HEK293 (cell line): Measurements from ENCODE around the gene RBM14.
A peak's percentile ranks its signal among the peaks of the same experiment; 100 is the strongest.

Source experiments
- CTCF ChIA-PET: fragments of 350-600 bp; formaldehyde crosslinking; extraction: SDS; loops from one replicate; lab custom pipeline; 2021; ENCODE audit warnings: antibody characterized with exemption; lab: Yijun Ruan, JAX
- POLR2A ChIA-PET: fragments of 300-600 bp; formaldehyde crosslinking; extraction: SDS; loops from one replicate; lab custom pipeline; 2020; ENCODE audit warnings: antibody characterized with exemption, inconsistent platforms; lab: Yijun Ruan, JAX
- H3K27ac ChIP-seq: fragments of 200-500 bp; sonication (Bioruptor generic); 2 replicates; pipeline ENCODE4 v1.5.1; 2014; ENCODE audit warnings: low read depth, low read length, control low read depth, inconsistent platforms; ENCODE audit errors: extremely low read depth
- H3K36me3 ChIP-seq, 2 experiments: fragments of 200-500 bp in 1 of 2; sonication (Bioruptor generic) in 1 of 2; 1 replicate in 1 of 2; 2 replicates in 1 of 2; pipeline ENCODE4 v1.5.1; 2014 to 2017; ENCODE audit warnings: inconsistent platforms in 2 of 2, low read length in 2 of 2; ENCODE audit not compliant: control insufficient read depth in 2 of 2, insufficient read depth in 1 of 2
- H3K4me1 ChIP-seq: fragments of 200-500 bp; sonication (Bioruptor generic); 2 replicates; pipeline ENCODE4 v1.5.1; 2014; ENCODE audit warnings: mild to moderate bottlenecking, low read length, inconsistent platforms; ENCODE audit not compliant: control insufficient read depth, insufficient read depth
- H3K4me3 ChIP-seq: 2 replicates; pipeline ENCODE4 v1.5.1; 2011; ENCODE audit warnings: low read depth, mild to moderate bottlenecking, control low read depth, low read length, moderate library complexity
- H3K9me3 ChIP-seq: fragments of 200-500 bp; sonication (Bioruptor generic); 2 replicates; pipeline ENCODE4 v1.5.1; 2014; ENCODE audit warnings: low read depth, low read length, inconsistent platforms; ENCODE audit not compliant: control insufficient read depth, insufficient read depth
- EGR2 ChIP-seq: fragments of 450-650 bp; formaldehyde crosslinking; IDR thresholded peaks from 2 replicates; pipeline ENCODE4 v1.5.1; 2016; ENCODE audit warnings: low read depth, missing biosample characterization, missing genetic modification characterization
- KLF7 ChIP-seq: fragments of 450-650 bp; formaldehyde crosslinking; IDR thresholded peaks from 2 replicates; pipeline ENCODE4 v1.5.1; 2016; ENCODE audit warnings: missing biosample characterization, missing genetic modification characterization, borderline replicate concordance
- MEIS1 ChIP-seq: sonication (generic); formaldehyde crosslinking; IDR thresholded peaks from 2 replicates; pipeline ENCODE4 v1.8.1; 2022; ENCODE audit warnings: missing genetic modification reagents, mild to moderate bottlenecking, borderline replicate concordance
- RBAK ChIP-seq: fragments of 450-650 bp; formaldehyde crosslinking; IDR thresholded peaks from 2 replicates; pipeline ENCODE4 v1.5.1; 2016; ENCODE audit warnings: missing biosample characterization, missing genetic modification characterization
- WT1 ChIP-seq: fragments of 450-650 bp; formaldehyde crosslinking; IDR thresholded peaks from 2 replicates; pipeline ENCODE4 v1.5.1; 2016; ENCODE audit warnings: missing biosample characterization, missing genetic modification characterization
- ZFHX2 ChIP-seq: fragments of 450-650 bp; formaldehyde crosslinking; conservative IDR thresholded peaks from 2 replicates; pipeline ENCODE4 v1.5.1; 2016; ENCODE audit warnings: missing biosample characterization, missing genetic modification characterization
- ZNF155 ChIP-seq: fragments of 450-650 bp; formaldehyde crosslinking; IDR thresholded peaks from 2 replicates; pipeline ENCODE4 v1.5.1; 2016; ENCODE audit warnings: missing biosample characterization, missing genetic modification characterization
- ZNF2 ChIP-seq: fragments of 450-650 bp; formaldehyde crosslinking; IDR thresholded peaks from 2 replicates; pipeline ENCODE4 v1.5.1; 2016; ENCODE audit warnings: missing biosample characterization, missing genetic modification characterization
- ZNF354C ChIP-seq: fragments of 450-650 bp; formaldehyde crosslinking; IDR thresholded peaks from 2 replicates; pipeline ENCODE4 v1.5.1; 2016; ENCODE audit warnings: missing biosample characterization, missing genetic modification characterization, low read depth, borderline replicate concordance
- ZNF391 ChIP-seq: fragments of 450-650 bp; formaldehyde crosslinking; IDR thresholded peaks from 2 replicates; pipeline ENCODE4 v1.5.1; 2016; ENCODE audit warnings: low read depth, missing biosample characterization, missing genetic modification characterization, borderline replicate concordance
- ZNF416 ChIP-seq: fragments of 450-650 bp; formaldehyde crosslinking; IDR thresholded peaks from 2 replicates; pipeline ENCODE4 v1.5.1; 2016; ENCODE audit warnings: missing biosample characterization, missing genetic modification characterization
- ZNF473 ChIP-seq: fragments of 450-650 bp; formaldehyde crosslinking; IDR thresholded peaks from 2 replicates; pipeline ENCODE4 v1.5.1; 2017; ENCODE audit warnings: missing biosample characterization, missing genetic modification characterization
- ZNF501 ChIP-seq: fragments of 450-650 bp; formaldehyde crosslinking; IDR thresholded peaks from 2 replicates; pipeline ENCODE4 v1.5.1; 2016; ENCODE audit warnings: missing biosample characterization, missing genetic modification characterization
- ZNF518A ChIP-seq: fragments of 450-650 bp; formaldehyde crosslinking; conservative IDR thresholded peaks from 2 replicates; pipeline ENCODE4 v1.5.1; 2016; ENCODE audit warnings: low read depth, missing biosample characterization, missing genetic modification characterization
- ZNF707 ChIP-seq: fragments of 450-650 bp; formaldehyde crosslinking; IDR thresholded peaks from 2 replicates; pipeline ENCODE4 v1.5.1; 2016; ENCODE audit warnings: missing biosample characterization, missing genetic modification characterization
- ZNF791 ChIP-seq: fragments of 450-650 bp; formaldehyde crosslinking; IDR thresholded peaks from 2 replicates; pipeline ENCODE4 v1.5.1; 2016; ENCODE audit warnings: missing biosample characterization, missing genetic modification characterization
- ZNF843 ChIP-seq: fragments of 450-650 bp; formaldehyde crosslinking; IDR thresholded peaks from 2 replicates; pipeline ENCODE4 v1.5.1; 2016; ENCODE audit warnings: missing biosample characterization, missing genetic modification characterization
- ZSCAN23 ChIP-seq: fragments of 450-650 bp; formaldehyde crosslinking; IDR thresholded peaks from 2 replicates; pipeline ENCODE4 v1.5.1; 2016; ENCODE audit warnings: missing biosample characterization, missing genetic modification characterization

Gene RBM14

DNA sequence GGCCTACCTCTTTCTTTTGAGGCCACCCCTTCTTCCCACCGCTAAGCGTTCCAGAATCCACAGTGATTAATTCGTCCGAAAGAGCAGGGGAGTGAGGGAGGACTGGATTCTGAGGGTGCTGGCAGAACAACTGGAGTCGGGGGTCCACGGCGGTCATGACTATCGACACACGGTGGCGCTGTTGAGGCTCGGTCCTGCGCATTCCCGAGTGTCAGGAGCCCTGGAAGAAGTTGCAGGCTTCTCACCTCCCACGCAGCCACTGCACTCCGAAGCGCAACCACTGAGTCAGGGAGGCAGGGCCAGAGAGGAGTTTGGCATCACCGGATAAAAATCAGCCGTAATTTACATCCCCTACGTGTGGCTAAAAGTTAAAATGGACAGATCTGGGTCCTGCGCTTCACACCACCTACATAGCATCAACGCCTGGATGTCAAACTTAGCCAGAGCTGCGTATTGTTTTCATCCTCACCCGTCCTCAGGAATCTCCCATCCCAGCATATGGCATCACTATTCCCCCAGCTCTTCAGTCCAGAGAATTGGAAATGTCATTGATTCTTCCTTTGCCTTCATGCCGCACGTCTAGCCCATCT, 37.3 kb upstream of the RBM14 start (continued):
- peak; percentile 85 for TF ChIP-seq ZNF2 (tag by site-specific recombination)
- no peak for TF ChIP-seq ZSCAN23
- no peak for TF ChIP-seq ZNF473
- no peak for TF ChIP-seq WT1
- no peak for TF ChIP-seq ZNF843 (tag by site-specific recombination)

GRCh38 chr11:66580803-66581202, 35.6 kb upstream of the RBM14 start:
- CTCF ChIA-PET: interaction anchor here (1.0 to 6.0 kb wide), 3 partner anchors 10 to 99 kb away, joined by 4 to 81 read pairs (median 49); partner anchors contain the start of genes CCDC87, CCS, RBM4 and RBM4B
- peak; percentile 87 for TF ChIP-seq EGR2 (tag by site-specific recombination)
- TF ChIP-seq ZNF501: no peak
- peak; percentile 86 for TF ChIP-seq ZFHX2 (tag by site-specific recombination)
- Histone ChIP-seq H3K4me1 (no peaks in the 10 kb centered on the region), H3K4me3 (no peak overlapping the region), H3K9me3 (no peaks in the 10 kb centered on the region), H3K36me3 (no peaks in the 10 kb centered on the region), H3K27ac (no peak overlapping the region)
- POLR2A ChIA-PET: interaction anchor here (0.9 kb wide), 1 partner anchor 98 kb away, joined by 3 read pairs; no protein-coding TSS in a partner anchor

- no peak for TF ChIP-seq ZNF354C (tag by site-specific recombination)
- TF ChIP-seq ZNF518A (tag by site-specific recombination): no peak
- TF ChIP-seq MEIS1 (CRISPR knock-in tag): no peak
- TF ChIP-seq ZNF155 (tag by site-specific recombination): no peak
- TF ChIP-seq KLF7 (tag by site-specific recombination): no peak
- TF ChIP-seq ZNF707: no peak
- no peak for TF ChIP-seq ZNF391 (tag by site-specific recombination)
- TF ChIP-seq ZNF791 (tag by site-specific recombination): no peak
- no peak for TF ChIP-seq RBAK
- TF ChIP-seq ZNF416 (tag by site-specific recombination): no peak
- no peak overlapping the region for H3K27ac ChIP-seq
- H3K9me3 ChIP-seq: no peaks in the 10 kb centered on the region
- ChIA-PET POLR2A (interaction anchor here (0.7 to 0.9 kb wide), 2 partner anchors 66 to 97 kb away, joined by 3 read pairs; no protein-coding TSS in a partner anchor), CTCF (interaction anchor here (1.0 to 6.0 kb wide), 3 partner anchors 10 to 98 kb away, joined by 4 to 81 read pairs (median 49); partner anchors contain the start of genes CCDC87, CCS, RBM4 and RBM4B)
- no peaks in the 10 kb centered on the region for H3K4me1 ChIP-seq
- H3K4me3 ChIP-seq: no peak overlapping the region
- no peaks in the 10 kb centered on the region for H3K36me3 ChIP-seq
These were observed 35.2 kb upstream of the RBM14 start for GRCh38 chr11:66581261-66581660.
